ENCODE results near the gene DAPK2. TPM values are rescaled to one million over a fixed set of nuclear protein-coding genes. Genes with fewer than 3 reads are reported as not detected.
A peak's percentile ranks its signal among the peaks of the same experiment; 100 is the strongest.

The DAPK2 gene
- total RNA-seq, 2 donors from 2014 or later: 0.76 to 8.1 TPM

- no peaks in the 10 kb centered on the region for H3K27me3 Mint-ChIP-seq
- no peaks in the 10 kb centered on the region for H3K36me3 Mint-ChIP-seq
- ATAC-seq: no peak
- no peak overlapping the region for H3K27ac Mint-ChIP-seq
- peaks cover 0 to 2% of the 10 kb centered on the region in 2 donors for H3K4me1 Mint-ChIP-seq (ENCODE audit: low read depth in 2 of 2)
- no peak overlapping the region for H3K4me3 Mint-ChIP-seq
- H3K9me3 Mint-ChIP-seq: no peaks in the 10 kb centered on the region
- no peak for DNase-seq (ENCODE audit: low spot score)
Measured at GRCh38 chr15:63879211-63879610, 167.1 kb downstream of the DAPK2 start.

DNA sequence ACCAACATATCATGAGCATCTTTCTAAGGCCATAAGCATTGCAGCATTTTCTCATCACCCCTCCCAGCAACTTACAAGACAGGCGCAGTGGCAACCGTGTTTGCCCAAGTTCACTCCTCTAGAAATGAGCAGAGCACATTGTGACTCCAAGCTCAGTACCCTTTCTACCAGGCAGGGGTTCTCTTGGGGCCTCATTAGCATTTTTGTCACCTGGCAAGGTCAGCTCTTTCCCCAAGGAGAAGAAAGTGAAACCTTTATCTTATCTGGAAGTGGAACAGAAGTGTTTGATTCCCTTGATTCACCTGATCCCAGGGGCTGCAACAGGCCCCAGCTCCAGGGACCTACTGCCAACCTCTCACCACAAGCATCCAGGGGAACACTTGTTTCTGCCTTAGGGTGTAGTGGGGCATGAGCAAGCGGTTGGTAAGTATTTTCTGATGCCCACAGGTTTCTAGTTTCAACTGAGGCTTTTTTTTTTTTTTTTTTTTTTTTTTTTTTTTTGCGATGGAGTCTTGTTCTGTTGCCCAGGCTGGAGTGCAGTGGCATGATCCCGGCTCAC lies 168.5 kb downstream of the DAPK2 start:
- Mint-ChIP-seq H3K36me3 (no peaks in the 10 kb centered on the region), H3K27me3 (no peaks in the 10 kb centered on the region), H3K27ac (no peak overlapping the region)

DNA sequence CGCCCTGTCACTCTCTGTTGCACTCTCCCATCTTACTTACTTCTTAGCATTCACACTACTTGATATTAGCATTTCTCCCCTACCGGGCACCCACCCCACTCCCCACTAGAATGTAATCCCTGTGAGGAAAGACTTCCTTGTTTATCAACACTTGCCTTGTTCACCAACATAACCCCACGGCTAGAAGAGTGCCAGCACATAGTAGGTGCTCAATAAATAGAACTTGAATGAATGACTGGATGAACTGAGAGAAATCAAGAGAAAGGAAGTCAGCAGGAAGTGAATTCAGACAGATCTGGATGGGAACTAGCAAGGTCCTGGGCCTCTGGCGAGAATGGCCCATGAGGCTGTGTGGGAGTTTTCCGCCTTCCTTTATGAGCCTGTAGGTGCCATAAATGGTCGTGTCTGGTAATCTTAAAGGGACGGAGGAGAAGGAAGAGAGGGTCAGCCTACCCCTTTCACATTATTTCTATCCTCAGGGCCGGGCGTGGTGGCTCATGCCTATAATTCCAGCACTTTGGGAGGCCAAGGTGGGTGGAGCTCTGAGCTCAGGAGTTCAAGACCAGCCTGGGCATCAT lies 170.1 kb downstream of the DAPK2 start:
- Mint-ChIP-seq H3K4me3 (no peak overlapping the region), H3K9me3 (no peaks in the 10 kb centered on the region), H3K27me3 (no peaks in the 10 kb centered on the region), H3K4me1 (ENCODE audit: low read depth in 2 of 2) (peaks cover 0 to 2% of the 10 kb centered on the region in 2 donors), H3K36me3 (no peaks in the 10 kb centered on the region), H3K27ac (no peak overlapping the region)
- DNase-seq (ENCODE audit: low spot score) (no peak), ATAC-seq (no peak)

More for the DNA sequence above, 168.5 kb downstream of the DAPK2 start:
- peaks cover 0 to 2% of the 10 kb centered on the region in 2 donors for H3K4me1 Mint-ChIP-seq (ENCODE audit: low read depth in 2 of 2)
- ATAC-seq: no peak
- DNase-seq (ENCODE audit: low spot score): no peak
- no peak overlapping the region for H3K4me3 Mint-ChIP-seq
- no peaks in the 10 kb centered on the region for H3K9me3 Mint-ChIP-seq

GRCh38 chr15:63874616-63875015 lies 171.7 kb downstream of the DAPK2 start:
- H3K4me3 Mint-ChIP-seq: no peak overlapping the region
- no peaks in the 10 kb centered on the region for H3K36me3 Mint-ChIP-seq
- no peaks in the 10 kb centered on the region for H3K27me3 Mint-ChIP-seq
- no peak for DNase-seq (ENCODE audit: low spot score)
- H3K4me1 Mint-ChIP-seq (ENCODE audit: low read depth in 2 of 2): peaks cover 3 to 4% of the 10 kb centered on the region in 2 donors
- H3K27ac Mint-ChIP-seq: no peak overlapping the region
- no peak for ATAC-seq
- H3K9me3 Mint-ChIP-seq: no peaks in the 10 kb centered on the region

DNA sequence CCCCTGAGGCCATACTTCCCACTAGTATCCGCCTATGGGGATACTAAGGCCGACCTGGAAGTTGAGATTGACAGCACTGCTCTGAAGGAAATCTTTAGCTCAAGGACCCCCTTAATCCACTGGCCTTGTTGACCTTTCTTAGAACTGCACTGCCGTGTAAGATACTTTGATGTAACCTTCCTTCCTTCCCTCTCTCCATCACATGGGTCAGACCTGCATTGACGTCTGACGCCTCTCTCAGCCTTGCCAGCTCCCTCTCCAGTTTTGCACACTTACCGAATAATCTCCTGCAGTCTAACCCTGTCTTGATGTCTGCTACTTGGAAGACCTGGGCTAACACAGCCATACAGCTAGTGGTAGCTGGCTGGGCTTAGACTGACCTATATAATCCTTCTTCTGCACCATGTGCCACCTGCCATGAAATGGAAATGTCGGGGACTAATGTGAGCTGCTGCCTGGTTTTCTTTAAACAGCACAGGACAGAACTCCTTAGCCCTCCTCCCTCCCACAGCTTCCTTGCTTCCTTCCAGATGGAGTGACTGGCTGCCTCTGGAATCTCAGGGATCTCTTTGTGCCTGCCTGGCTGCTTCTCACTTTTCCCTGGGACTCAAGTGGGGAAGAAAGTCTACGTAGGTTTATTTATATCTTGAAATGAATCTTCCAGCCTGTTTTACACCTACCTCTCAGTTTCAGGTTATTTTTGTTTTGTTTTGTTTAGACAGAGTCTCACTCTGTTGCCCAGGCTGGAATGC lies 173.3 kb downstream of the DAPK2 start:
- no peaks in the 10 kb centered on the region for H3K9me3 Mint-ChIP-seq
- peaks cover 4 to 6% of the 10 kb centered on the region in 2 donors for H3K4me1 Mint-ChIP-seq (ENCODE audit: low read depth in 2 of 2)
- DNase-seq (ENCODE audit: low spot score): no peak
- no peak overlapping the region for H3K27ac Mint-ChIP-seq
- H3K4me3 Mint-ChIP-seq: no peak overlapping the region
- no peaks in the 10 kb centered on the region for H3K36me3 Mint-ChIP-seq
- ATAC-seq: no peak
- H3K27me3 Mint-ChIP-seq: no peaks in the 10 kb centered on the region

DNA sequence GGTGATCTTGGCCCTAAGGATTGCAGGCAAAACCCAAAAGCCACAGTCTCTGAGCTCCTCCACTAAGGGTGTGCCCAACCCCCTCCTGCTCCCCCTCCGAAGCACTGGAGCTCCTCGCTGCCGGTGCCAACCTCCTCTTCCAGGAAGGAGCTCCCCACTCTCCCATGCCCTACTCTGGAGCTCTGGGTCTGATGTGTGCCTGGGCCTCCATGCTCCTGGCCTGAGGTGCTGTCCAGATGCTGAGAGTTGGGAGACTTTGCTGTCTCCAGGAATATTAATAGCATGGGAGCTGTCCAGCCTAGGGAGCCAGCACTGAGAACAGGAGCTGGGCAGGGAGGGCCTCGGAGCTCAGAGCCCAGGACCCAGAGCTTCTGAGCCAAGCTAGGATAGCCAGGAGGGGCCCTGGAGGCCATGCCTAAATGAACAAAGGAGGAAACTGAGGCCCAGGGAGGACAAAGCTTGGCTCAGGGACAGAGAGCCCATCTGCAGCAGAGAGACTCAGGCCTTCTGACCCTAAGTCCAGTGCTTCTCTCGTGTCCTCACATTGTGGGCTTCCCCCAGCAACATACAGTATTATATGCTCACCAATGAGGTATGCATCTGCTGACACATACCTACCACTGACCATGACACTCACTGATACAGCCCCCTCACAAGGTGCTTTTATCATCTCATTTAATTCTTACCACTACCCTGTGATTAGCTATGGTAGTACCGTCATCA lies 175.6 kb downstream of the DAPK2 start:
- ATAC-seq (no peak), DNase-seq (ENCODE audit: low spot score) (no peak)
- H3K4me3 Mint-ChIP-seq: no peak overlapping the region
- no peaks in the 10 kb centered on the region for H3K27me3 Mint-ChIP-seq
- no peaks in the 10 kb centered on the region for H3K9me3 Mint-ChIP-seq
- no peaks in the 10 kb centered on the region for H3K36me3 Mint-ChIP-seq
- H3K27ac Mint-ChIP-seq: peak overlapping the region in 1 of 2 donors; percentile 41
- peaks cover 4 to 8% of the 10 kb centered on the region in 2 donors for H3K4me1 Mint-ChIP-seq (ENCODE audit: low read depth in 2 of 2)

GRCh38 chr15:63870043-63870394 lies 176.3 kb downstream of the DAPK2 start:
- Mint-ChIP-seq H3K36me3 (no peaks in the 10 kb centered on the region), H3K4me3 (no peak overlapping the region), H3K27me3 (no peaks in the 10 kb centered on the region), H3K4me1 (ENCODE audit: low read depth in 2 of 2) (peaks cover 4 to 8% of the 10 kb centered on the region in 2 donors), H3K27ac (peak overlapping the region in 1 of 2 donors; percentile 44), H3K9me3 (no peaks in the 10 kb centered on the region)
- no peak for DNase-seq (ENCODE audit: low spot score)
- no peak for ATAC-seq

DNA sequence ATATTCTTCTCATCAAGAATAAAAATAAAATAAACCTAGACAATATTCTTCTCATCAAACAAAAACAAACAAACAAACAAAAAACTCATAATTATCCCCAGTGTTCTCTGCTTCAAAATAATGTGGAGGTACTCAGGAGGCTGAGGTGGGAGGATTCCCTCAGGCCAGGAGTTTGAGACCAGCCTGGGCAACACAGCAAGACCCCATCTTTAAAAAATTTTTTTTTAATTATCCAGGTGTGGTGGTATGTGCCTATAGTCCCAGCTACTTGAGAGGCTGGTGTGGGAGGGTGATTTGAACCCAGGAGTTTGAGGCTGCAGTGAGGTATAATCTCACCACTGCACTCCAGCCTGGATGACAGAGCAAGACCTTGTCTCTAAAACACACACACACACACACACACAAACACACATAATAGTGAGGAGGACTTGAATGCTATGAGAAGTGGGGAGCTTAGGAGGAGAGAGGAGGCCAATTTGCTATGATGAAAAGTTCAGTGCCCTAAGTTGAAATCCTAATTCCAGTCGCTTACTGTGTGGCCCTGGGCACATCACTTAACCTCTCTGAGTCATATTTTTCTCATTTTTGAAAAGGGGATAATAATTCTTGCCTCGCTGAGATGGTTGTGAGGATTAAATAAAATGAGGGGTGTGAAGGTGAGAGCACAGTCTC lies 176.8 kb downstream of the DAPK2 start:
- DNase-seq (ENCODE audit: low spot score): no peak
- H3K9me3 Mint-ChIP-seq: no peaks in the 10 kb centered on the region
- peak overlapping the region in 1 of 2 donors; percentile 44 for H3K27ac Mint-ChIP-seq
- no peak overlapping the region for H3K4me3 Mint-ChIP-seq
- peaks cover 4 to 8% of the 10 kb centered on the region in 2 donors for H3K4me1 Mint-ChIP-seq (ENCODE audit: low read depth in 2 of 2)
- no peaks in the 10 kb centered on the region for H3K27me3 Mint-ChIP-seq
- H3K36me3 Mint-ChIP-seq: no peaks in the 10 kb centered on the region
- no peak for ATAC-seq

DNA sequence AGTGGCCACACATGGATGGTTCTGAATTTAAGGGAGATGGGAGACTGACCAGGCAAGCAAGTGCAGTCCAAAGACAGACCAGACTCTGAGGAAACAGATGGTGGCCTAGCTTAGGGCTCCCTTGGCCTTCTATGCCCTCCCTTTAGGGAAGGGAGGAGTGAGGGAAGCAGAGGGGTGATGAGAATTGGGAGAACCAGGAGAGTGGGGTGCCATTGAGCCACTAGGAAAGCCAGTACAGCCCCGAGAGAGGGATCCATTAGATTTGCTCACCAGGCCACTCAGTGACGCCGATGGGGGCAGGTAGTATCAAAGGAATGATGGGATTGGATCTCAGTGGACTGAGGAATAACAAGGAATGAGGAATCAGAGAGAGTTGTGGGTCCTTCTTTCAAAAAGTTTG lies 182.1 kb downstream of the DAPK2 start:
- no peak overlapping the region for H3K27ac Mint-ChIP-seq
- H3K4me1 Mint-ChIP-seq (ENCODE audit: low read depth in 2 of 2): peaks cover 5 to 8% of the 10 kb centered on the region in 2 donors
- H3K36me3 Mint-ChIP-seq: no peaks in the 10 kb centered on the region
- ATAC-seq (no peak), DNase-seq (ENCODE audit: low spot score) (no peak)
- H3K9me3 Mint-ChIP-seq: no peaks in the 10 kb centered on the region
- no peak overlapping the region for H3K4me3 Mint-ChIP-seq
- H3K27me3 Mint-ChIP-seq: no peaks in the 10 kb centered on the region

GRCh38 chr15:63861946-63862517 lies 184.3 kb downstream of the DAPK2 start:
- H3K36me3 Mint-ChIP-seq: no peaks in the 10 kb centered on the region
- ATAC-seq (no peak), DNase-seq (ENCODE audit: low spot score) (no peak)
- no peaks in the 10 kb centered on the region for H3K27me3 Mint-ChIP-seq
- H3K4me1 Mint-ChIP-seq (ENCODE audit: low read depth in 2 of 2): peaks cover 4 to 8% of the 10 kb centered on the region in 2 donors
- no peak overlapping the region for H3K4me3 Mint-ChIP-seq
- no peak overlapping the region for H3K27ac Mint-ChIP-seq
- no peaks in the 10 kb centered on the region for H3K9me3 Mint-ChIP-seq

- Mint-ChIP-seq H3K36me3 (no peaks in the 10 kb centered on the region), H3K9me3 (no peaks in the 10 kb centered on the region), H3K27me3 (no peaks in the 10 kb centered on the region), H3K27ac (peak overlapping the region in 1 of 2 donors; percentile 36), H3K4me3 (no peak overlapping the region), H3K4me1 (ENCODE audit: low read depth in 2 of 2) (peaks cover 4 to 8% of the 10 kb centered on the region in 2 donors)
- no peak for ATAC-seq
- no peak for DNase-seq (ENCODE audit: low spot score)
Measured at GRCh38 chr15:63860555-63860954, 185.7 kb downstream of the DAPK2 start.

- H3K9me3 Mint-ChIP-seq: no peaks in the 10 kb centered on the region
- no peak overlapping the region for H3K4me3 Mint-ChIP-seq
- peak overlapping the region in 1 of 2 donors; percentile 36 for H3K27ac Mint-ChIP-seq
- ATAC-seq (peak in 1 of 2 donors; percentile 52), DNase-seq (ENCODE audit: low spot score) (no peak)
- no peaks in the 10 kb centered on the region for H3K27me3 Mint-ChIP-seq
- H3K36me3 Mint-ChIP-seq: no peaks in the 10 kb centered on the region
- peaks cover 4 to 8% of the 10 kb centered on the region in 2 donors for H3K4me1 Mint-ChIP-seq (ENCODE audit: low read depth in 2 of 2)
Measured at GRCh38 chr15:63860155-63860554, 186.1 kb downstream of the DAPK2 start.

GRCh38 chr15:63858881-63859280 lies 187.4 kb downstream of the DAPK2 start:
- no peaks in the 10 kb centered on the region for H3K36me3 Mint-ChIP-seq
- ATAC-seq: no peak
- no peaks in the 10 kb centered on the region for H3K27me3 Mint-ChIP-seq
- H3K4me1 Mint-ChIP-seq (ENCODE audit: low read depth in 2 of 2): peaks cover 4 to 8% of the 10 kb centered on the region in 2 donors
- H3K4me3 Mint-ChIP-seq: no peak overlapping the region
- no peaks in the 10 kb centered on the region for H3K9me3 Mint-ChIP-seq
- no peak for DNase-seq (ENCODE audit: low spot score)
- H3K27ac Mint-ChIP-seq: no peak overlapping the region

All from natural killer cell treated with Interleukin-12 subunit alpha and Interleukin-12 subunit beta and Interleukin-15 and Interleukin-18, amount 100 ng/mL, for 72 hours (primary cell).